Left kidney (tissue), 2 donors: ENCODE results near the gene FNDC5. TPM values are rescaled to one million over a fixed set of nuclear protein-coding genes. Genes with fewer than 3 reads are reported as not detected.

ENCODE experiments used
- DNase-seq: peaks from one replicate; pipeline ENCODE4 v3.0.0-alpha.2; 2013
- polyA plus RNA-seq: library from polyadenylated mRNA; unstranded; fragments of 120-200 nt; gene quantifications from one replicate; pipeline ENCODE4 v1.2.1, GENCODE V29; 2013; ENCODE audit not compliant: insufficient read length

The FNDC5 gene
- polyA plus RNA-seq, 1 donor: 44.6 TPM

DNA sequence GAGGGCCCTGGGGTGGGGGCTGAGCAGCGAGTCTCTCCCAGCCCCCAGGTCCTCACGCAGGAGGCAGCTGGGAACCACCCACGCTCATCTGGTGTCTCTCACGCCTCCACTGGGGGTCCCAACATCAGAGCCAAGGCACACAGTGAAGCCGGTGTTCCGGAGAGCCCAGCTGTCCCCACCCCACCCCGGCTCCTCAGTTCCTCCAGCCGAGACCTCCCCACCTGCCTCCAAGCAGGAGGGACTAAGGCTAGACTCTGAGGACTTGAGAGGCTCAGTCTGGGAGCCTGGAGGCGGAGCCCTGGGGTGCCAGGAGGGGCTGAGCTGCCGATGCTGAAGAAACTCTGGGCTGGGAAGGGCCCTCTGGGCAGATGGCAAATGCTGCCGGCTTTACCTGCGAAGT is 14.0 kb upstream of the FNDC5 start:
- DNase-seq: no peak

DNA sequence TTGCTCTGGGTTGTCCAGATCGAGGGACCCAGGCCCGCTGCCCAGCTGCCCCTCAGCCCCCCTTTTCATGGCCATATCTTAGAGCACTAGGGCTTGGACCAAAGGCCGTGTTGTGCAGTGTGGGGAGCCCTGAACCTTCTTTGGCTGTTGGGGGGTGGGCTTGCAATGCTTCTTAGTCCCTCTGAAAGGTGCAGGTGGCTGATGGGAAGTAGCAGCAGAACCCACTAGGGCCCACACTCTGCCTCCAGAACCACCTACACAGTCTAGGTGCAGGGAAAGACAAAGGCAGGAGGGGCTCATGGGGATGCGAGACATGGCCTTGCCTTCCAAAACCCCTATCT is 13.3 kb upstream of the FNDC5 start:
- DNase-seq: no peak

DNA sequence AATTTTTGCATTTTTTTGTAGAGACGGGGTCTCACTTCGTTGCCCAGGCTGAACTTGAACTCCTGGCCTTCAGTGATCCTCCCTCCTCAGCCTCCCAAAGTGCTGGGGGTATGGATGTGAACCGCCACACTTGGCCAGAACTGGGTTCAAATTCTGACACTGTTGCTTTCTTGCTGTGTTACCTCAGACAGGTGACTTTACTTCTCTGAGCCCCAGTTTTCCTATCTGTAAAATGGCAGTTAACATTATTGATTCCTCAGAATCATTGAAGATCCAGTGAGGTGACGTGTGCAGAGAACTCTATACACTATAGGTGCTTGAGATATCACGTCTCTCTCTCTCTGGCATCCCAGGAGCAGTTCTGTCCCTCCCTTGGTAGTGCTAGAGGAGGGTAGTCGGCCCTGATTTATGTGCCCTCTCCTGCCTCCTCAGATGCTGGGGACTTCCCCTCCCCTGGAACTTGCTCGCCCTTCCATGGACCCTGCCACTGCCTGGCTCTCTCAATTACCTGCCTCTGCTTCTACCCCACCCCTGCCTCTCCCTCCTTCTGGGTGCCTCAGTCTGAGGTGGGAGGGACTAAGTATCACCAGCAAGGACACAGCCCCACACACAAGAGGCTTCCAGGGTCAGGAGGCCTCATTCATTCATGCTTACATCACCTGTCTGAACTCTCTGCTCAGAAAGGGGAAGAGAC is 12.8 kb upstream of the FNDC5 start:
- DNase-seq: no peak

DNA sequence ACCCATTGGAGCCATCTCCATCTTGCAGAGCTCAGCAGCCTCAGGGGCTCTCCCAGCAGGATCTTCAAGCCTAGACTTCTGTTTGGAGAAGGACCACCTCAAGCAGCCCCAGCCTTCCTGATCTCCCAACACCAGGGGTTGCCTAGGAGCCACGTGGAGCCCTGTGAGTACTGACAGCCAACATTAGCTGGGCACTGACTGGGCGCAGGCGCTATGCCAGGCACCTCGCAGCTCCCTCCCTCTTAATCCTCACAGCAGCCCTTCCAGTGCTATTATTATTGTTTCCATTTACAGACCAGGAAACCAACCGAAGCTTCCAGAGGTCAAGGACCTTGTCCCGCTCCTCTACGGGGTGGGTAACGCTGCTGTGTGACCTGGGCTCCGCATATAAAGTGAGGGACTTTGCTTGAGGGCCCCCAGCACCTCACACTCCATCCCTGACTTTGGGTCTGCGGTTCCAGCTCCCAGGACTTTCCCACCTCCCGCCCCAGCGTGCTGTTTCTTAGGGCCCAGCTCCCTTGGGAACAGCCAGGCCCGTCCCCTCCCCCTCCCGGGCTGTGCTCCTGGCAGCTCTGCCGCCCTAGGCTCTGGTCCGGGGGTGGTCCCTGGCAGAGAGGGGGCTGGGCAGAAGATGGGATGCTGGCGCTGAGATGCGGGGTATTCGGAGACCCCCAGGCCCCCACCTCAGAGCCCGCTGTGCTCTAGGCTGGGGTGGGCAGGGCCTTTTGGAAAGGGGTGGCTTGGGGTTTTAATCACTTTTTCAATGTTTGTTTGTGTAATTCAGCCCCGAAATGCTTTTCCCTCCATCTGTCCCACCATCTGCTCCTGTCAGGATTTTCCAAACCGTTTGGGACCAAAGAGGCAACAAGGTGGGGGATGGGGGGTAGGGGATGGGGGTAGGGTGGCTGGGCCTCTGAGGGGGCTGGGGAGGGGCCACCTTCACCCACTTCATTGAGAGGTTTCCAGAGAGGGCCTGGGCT is 11.4 kb upstream of the FNDC5 start:
- no peak for DNase-seq

DNA sequence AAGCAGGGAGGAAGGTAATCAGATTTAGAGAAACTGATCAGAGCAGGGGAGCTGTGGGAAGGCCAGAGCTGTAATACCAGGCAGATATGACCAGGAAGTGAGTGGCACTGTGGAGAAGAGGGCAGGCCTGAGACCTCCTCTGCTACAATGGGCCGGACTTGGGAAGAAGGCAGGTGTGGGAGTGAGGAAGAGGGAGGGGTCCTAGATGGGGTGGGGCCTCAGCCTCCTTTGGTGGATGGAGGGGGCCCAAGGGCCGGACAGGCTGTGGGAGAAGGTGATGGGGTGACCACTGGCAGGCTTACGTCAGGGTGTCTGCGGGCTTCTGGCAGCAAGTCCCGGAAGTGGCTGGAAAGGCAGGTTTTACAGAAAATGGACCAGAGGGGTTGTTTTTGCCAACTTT is 10.6 kb upstream of the FNDC5 start:
- no peak for DNase-seq

DNA sequence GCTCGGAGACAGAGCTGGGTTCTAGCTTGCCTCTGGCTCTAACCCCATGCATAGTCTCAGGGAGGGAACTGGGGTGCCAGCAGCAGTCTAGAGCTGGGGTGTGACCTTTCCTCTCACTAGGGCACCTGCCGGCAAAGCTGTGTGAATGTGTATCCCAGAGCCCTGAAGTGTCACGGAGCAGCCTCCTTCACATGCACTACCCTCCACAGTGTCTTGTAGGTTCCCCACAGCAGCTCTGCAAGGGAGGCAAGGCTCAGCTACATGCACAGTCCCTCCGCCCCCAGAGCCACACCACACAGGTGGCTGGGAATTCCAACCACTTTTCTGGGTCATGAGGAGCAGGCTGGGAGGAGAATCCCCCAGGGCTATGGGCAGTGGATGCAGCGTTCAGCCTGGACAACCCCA is 7.9 kb upstream of the FNDC5 start:
- no peak for DNase-seq

DNA sequence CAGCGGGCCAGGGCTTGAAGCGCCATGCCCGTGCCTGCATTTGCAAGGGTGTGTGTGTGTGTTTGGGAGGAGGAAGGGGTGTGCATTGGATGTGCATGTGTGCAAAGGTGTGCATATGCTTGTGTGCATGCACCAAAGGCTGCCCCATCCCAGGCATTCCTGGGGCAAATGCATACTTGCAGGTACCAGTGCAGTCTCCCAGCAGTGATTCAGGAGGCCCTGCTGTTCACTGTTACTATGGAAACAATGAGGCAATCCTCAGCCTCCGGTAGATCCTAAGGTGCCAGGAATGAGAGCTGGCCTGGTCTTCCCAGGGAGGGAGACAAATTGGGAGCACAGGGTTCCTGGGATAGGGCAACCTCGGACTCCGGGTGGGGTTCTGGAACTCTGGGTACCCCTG is 7.5 kb upstream of the FNDC5 start:
- DNase-seq: no peak

DNA sequence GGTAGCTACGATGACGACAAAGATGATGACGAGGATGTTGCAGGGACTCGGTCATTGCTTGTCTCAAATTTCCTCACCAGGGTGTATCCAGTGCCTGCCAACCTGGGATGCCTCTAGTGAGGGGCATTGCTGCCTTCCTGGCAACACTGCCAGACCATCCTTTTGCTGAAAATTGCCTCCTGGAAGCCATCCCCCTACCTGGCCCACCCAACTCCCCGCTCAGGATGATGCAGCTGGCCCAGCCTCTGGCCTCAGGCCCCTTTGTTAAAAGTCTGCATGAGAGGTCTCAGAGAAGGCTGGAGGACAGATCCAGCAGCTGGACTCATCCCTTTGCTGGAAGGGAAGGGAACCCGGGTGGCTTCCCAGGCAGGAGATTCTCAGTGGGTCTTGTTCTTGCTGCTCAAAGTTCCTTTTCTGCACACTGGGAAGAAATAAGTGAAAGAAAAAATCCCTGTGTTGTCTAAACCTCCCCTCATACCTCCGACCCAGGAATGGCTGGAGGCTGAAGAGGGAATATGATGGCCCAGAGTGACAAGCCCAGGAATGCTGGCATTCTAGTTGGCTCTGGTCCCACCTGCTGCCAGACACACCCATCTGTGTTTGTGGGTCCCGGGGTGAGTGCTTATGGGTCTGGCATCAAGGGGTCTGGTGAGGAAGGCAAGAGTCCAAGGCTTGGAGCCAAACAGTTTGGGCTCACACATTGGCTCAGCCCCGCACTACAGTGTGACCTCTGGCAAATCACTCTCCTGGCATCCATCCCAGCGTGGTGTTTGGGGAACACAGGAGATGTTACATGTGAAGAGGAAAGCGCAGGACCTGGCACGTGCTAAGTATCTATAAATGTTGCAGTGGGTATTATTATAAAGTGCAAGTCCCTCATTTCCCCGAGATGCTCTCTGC is 6.7 kb upstream of the FNDC5 start:
- no peak for DNase-seq

DNA sequence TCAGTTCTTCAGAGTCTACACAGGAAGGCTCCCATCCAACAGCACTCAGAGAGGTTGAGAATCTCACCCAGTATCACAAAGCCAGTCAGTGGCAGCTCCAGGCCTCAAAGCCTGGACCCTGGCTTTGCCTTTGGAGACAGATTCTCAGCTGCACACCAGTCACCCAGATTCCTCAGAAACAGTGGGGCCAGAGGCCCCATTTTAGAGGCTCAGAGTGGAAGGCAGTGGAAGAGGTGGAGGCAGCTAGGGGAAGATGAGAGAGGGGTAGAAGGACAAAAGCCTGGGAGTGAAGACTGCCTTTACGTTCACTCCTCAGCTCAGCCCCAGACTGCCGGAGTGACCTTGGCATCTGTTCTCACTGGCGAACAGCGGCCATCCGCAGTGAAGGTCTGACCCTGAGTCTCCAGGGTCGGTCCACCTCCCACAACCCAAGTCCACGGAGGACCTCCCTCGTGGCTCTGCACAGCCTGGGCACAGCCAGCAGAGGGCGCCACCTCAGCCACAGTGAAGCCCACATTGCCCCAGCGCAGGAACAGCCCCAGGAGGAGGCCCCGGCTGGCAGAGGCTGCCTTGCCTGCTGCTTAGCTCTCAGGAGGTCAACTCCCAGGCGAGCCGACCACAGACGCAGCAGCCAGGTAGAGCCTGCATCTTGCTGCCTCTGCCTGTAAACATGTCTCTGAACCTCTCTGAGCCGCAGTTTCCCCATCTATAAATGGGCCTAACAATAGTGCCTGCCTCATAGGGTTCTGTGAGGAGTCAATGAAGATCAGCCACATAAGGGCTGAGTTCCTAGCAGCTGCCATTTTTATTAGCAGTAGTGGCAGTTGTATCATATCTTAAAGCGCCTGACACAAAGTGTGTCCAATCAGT is 5.9 kb upstream of the FNDC5 start:
- DNase-seq: no peak

DNA sequence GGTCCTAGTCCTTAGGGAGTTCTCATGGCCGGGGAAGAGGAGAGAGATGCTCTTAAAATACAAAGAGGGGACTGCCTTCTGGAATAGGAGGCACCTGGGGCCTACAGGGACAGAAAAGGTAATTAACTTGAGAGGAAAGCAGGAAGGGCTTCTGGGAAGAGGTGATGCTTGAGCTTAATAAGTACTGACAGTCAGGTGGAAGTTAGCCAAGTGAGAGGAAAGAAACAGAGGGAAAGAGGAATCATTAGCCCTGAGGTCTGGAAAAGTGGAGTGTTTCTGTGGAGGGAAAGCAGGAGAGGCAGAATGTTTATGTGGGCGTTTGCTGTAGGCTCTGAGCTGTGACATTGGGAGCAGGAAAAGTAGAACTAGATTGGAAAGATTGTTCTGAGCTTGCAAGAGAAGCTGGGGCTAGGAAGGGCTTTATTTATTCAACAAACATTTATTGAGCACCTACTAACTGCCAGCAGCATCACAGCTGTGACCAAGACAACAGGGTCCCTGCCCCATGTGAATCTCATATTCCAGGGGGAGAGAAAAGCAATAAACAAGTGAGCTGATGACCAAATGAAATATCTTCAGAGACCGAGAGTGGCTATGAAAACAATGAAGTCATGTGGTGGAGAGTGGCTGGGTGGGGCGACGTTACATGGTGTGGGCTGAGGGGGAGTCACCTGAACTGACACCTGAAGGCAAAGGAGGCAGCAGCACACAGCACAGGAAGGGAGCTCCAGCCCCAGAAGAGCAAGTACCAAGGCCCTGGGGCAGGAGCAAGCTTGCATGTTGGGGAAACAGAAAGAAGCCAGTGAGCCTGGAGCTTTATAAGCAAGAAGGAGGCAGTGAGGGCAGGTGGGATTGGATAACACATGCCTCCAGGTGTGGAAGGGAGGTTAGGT is 4.4 kb upstream of the FNDC5 start:
- DNase-seq: no peak

DNA sequence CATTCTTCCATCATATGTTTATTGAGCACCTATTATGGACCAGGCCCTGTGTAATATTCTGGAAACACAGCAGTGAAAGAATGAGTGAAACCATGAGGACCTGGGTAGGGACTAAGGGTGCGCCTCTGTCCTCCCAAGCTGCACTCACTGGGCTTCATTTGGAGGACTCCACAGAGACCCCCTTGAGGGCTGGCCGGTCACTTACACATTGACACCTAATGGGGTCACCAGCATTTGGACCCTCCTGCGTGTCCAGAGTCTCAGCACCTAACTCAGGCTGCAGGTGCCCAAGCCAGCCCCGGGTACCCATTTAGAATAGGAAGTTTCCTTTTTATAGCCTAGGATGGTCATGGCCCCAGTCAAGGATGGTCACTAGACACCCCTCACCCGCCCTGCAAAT is 2.8 kb upstream of the FNDC5 start:
- no peak for DNase-seq

DNA sequence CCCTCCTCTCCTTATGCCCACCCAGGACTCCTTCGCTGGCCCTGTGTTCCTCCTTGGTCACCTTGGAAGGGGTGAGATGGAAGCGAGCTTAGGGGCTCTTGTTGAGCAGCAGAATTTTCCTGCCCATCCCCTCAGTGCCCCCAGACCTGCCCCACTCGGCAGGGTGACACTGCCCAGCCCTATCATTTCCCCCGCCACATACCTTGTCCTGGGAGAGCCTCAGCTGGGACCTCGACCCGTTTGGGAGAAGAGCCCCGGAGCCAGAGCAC is 1.4 kb upstream of the FNDC5 start:
- no peak for DNase-seq

DNA sequence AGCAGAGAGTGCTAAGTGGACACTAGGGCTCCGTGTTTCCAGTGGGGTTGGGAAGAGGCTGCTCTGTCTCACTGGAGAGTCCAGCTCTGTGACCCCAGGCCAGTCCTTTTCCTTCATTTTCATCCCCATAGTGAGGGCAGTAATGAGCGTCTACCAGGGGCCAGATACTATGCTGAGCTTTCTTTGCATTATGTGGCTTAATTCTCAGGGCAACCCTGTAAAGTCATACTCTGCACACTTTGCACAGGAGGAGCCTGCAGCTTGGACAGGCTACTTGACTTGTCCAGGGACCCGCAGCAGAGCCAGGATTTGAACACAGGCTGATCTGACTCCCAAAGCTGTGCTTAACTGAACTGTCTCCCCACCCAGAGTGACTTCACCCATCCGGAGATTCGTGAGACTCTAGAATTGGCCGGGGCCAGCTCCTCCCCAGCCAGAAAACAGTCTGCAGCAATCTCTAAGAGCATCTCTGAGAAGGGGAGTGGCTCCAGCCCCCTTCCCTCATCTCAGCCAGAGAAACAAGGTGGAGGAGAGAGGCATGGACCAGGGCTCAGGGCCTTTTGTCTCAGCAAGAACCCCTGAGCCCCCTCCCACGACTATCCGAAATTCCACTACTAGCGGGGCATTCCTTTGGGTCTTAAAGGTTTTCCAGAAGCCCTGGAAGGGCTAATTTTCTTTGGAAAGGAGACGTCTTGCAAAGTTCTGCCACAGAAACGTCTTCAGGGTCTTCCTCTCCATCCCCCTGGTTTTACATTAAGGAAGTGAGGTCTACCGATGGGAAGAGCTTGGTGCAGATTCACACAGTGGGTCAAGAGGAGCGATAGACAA is 866 bp upstream of the FNDC5 start:
- DNase-seq: no peak

DNA sequence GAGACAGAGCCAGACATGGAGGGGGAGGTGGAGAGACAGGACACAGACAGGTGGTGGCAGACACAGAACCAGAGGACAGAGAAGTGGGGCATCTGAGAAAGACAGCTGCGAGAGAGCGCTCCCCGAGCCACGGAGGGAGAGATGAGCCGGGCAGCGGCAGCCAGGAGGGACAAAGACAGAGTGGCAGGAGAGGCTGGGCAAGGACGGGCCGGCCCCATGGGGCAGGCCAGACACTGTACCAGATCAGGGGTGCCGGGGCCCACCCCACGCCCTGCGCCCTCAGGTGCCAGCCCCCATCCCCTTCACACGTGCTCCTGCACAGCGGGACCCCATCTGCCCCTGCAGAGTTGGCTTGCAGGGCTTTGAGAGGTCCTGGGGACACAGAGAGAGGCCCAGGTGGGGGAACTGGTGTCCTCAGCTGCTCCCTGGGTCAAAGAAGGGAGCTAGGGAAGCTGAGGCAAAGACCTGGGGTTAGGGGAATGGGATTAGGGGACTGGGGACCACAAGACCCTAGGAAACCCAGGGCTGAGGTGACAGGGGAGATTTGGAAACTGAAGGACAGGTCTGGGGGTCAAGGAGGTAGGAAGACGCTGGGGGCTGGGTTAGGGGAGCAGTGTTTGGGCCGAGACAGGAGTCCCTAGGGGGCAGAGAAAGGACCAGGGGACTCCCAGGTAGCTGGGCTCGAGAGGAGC is 643 bp downstream of the FNDC5 start:
- no peak for DNase-seq

DNA sequence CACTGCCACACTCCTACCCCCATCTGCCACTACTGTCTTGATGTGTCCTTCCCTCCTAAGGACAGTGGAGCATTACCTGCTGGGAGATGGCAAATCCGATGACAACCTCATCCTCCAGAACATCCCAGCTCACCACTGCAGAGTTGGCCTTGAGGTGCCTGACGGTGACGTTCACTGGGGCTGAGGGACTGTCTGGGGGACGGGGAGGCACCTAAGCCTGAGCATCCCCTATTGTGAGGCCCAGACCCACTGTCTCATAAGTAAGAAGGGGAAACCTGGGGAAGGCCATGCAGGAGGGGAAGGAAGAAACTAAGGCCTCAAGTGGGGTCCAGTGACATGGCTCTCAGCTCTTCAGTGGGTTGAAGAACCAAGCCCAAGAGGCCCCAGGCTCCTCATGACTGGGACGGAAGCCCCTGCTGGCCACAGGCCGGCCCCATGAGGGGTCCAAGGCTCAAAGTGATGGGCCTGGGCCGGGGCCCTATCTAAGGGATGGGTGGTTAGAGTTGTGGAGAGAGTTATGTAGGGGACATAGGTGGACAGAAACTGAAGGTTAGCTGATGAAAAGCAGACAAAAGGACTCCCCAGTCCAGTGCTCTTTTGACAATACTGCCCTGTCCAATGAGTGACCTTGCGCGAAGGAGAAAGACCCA is 1.8 kb downstream of the FNDC5 start:
- no peak for DNase-seq

DNA sequence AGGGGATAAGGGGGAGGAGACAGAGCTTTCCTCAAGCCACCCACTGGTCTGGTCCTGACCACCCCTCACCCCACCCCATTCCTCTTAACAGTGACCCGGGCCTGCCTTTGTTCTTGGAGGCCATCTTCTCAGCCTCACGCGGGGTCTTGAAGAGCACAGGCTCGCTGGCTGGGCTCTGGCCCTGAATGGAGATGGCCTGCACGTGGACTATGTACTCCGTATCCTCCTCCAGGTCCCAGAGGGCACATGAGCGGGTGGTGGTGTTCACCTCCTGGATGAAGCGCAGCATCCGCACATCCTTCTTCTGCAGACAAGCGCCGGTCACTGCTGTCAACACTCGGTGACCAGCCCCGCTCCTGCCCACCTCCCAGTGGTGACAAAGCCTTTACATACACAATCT is 2.6 kb downstream of the FNDC5 start:
- DNase-seq: no peak

DNA sequence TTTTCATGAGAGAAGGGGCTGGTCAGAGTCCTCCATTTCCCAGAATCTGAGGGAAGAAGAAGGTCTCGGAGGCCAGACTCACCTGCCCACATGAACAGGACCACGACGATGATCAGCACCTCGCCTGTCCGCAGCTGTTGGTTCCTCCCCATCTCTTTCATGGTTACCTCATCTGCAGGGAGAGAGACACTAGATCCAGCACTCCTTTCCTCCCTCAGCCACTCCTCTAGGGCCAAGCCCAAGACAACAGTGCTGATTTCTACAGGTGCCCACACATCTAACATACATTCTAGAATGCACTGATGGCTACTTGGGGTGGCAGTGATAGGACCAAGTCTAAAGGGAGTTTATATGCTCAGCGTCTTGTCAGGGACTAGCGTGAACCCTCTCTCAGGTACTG is 3.0 kb downstream of the FNDC5 start:
- DNase-seq: no peak

DNA sequence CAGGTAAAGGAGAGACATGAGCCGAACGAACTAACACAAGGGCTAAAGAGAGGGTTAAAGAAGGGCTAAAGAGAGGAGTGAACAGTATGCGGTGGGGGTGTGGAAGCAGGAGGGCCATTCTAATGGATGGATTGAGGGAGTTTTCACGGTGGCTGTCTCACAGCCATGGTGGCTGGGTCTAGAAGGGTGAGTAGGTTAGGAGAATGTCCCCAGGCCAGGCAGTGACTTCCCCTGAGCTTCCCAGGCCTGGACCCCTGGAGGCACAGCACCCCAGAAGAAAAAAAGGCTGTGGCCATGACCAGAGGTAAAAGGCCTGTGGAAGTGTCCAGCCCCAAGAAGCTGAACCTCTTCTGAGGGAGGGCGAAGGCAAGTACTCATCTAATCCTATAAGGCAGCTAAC is 3.6 kb downstream of the FNDC5 start:
- no peak for DNase-seq
